Colonic mucosa (tissue), 4 donors: ENCODE results near the gene ARVCF. TPM values are rescaled to one million over a fixed set of nuclear protein-coding genes. Genes with fewer than 3 reads are reported as not detected.

Source experiments
- DNase-seq: peaks from one replicate; pipeline ENCODE4 v3.0.0-alpha.2; 2020
- H3K27ac ChIP-seq: fragments of 200-600 bp; one replicate; pipeline ENCODE4 v1.8.0; 2021
- H3K27me3 ChIP-seq: fragments of 200-600 bp; one replicate; pipeline ENCODE4 v1.8.0; 2021
- H3K36me3 ChIP-seq: fragments of 200-600 bp; one replicate; pipeline ENCODE4 v1.8.0; 2021
- H3K4me1 ChIP-seq: fragments of 200-600 bp; one replicate; pipeline ENCODE4 v1.8.0; 2021; ENCODE audit warnings: mild to moderate bottlenecking
- H3K4me3 ChIP-seq: fragments of 200-600 bp; one replicate; pipeline ENCODE4 v1.8.0; 2021
- H3K9ac ChIP-seq, 2 donors: one replicate each; pipeline ENCODE4 v1.7.0; 2013; ENCODE audit warnings: control low read depth in 2 of 2, low read depth in 2 of 2, low read length in 2 of 2
- H3K9me3 ChIP-seq: fragments of 200-600 bp; one replicate; pipeline ENCODE4 v1.8.0; 2021
- intact Hi-C: fragments of 100-400 bp; cut with DNase I; formaldehyde crosslinking; loops from one replicate; pipeline ENCODE4 v1.14.1; 2022
- total RNA-seq, 2 donors: library from RNA; stranded (reverse); fragmentation: NEBNext Ultra II Directional in 1 of 2; extraction: Animal tissue kit (Norgen Biotek cat#: 25700) in 1 of 2; gene quantifications; one replicate each; pipeline ENCODE4 v1.2.1, GENCODE V29; 2021
- TF ChIP-seq, protein P1 (sequence below): fragments of 200-600 bp; IDR thresholded peaks from one replicate; pipeline ENCODE4 v1.8.0; 2022; ENCODE audit warnings: antibody characterized with exemption, mild to moderate bottlenecking
- donor health status: healthy.
- donor health status: DM: no; HTN: no; CAD: no.
- donor health status: DM: no; HTN: no; CAD: no.

ARVCF gene
- total RNA-seq, 2 donors from 2014 or later: 11.7 to 18.5 TPM

DNA sequence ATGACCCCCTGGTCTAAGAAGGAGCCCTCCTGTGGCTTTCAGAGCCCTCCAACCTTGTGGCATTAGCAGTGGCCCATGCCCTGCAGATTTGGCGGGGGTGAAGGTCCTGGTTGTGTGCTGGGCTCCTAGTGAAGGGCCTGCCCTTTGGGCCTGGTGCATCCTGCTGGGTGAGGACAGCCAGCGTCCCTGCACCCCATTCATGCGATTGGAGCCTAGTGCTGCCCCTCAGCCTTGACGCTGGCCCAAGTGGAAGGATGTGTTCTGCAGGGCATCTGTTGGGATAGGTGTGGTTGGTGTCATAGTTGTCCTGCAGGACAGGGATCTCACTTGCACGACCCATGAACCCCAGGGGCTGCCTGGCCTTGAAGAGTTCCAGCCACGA is 35.3 kb upstream of the ARVCF start:
- Histone ChIP-seq H3K4me3 (no peak overlapping the region), H3K27me3 (no peaks in the 10 kb centered on the region), H3K9ac (peak overlapping the region in 1 of 2 donors; percentile 12), H3K27ac (no peak overlapping the region), H3K36me3 (peaks cover 7% of the 10 kb centered on the region), H3K9me3 (no peaks in the 10 kb centered on the region), H3K4me1 (no peaks in the 10 kb centered on the region)
- intact Hi-C loops: no loop called here
- TF ChIP-seq, protein P1, sequence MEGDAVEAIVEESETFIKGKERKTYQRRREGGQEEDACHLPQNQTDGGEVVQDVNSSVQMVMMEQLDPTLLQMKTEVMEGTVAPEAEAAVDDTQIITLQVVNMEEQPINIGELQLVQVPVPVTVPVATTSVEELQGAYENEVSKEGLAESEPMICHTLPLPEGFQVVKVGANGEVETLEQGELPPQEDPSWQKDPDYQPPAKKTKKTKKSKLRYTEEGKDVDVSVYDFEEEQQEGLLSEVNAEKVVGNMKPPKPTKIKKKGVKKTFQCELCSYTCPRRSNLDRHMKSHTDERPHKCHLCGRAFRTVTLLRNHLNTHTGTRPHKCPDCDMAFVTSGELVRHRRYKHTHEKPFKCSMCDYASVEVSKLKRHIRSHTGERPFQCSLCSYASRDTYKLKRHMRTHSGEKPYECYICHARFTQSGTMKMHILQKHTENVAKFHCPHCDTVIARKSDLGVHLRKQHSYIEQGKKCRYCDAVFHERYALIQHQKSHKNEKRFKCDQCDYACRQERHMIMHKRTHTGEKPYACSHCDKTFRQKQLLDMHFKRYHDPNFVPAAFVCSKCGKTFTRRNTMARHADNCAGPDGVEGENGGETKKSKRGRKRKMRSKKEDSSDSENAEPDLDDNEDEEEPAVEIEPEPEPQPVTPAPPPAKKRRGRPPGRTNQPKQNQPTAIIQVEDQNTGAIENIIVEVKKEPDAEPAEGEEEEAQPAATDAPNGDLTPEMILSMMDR: no peak
- DNase-seq: no peak

DNA sequence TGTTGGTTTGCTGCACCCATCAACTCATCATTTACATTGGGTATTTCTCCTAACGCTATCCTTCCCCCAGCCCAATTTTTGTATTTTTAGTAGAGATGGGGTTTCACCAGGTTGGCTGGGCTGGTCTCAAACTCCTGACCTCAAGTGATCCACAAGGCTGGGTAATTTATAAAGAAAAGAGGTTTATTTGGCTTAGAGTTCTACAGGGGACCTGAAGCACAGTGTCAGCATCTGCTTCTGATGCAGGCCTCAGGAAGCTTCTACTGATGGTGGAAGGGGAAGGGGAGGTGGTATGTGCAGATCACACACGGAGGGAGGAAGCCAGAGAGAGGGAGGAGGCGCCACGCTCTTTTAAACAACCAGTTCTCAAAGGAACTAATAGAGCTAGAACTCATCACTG is 30.1 kb upstream of the ARVCF start:
- H3K27me3 ChIP-seq: no peaks in the 10 kb centered on the region
- no peaks in the 10 kb centered on the region for H3K4me1 ChIP-seq
- no peak overlapping the region for H3K4me3 ChIP-seq
- TF ChIP-seq, protein P1: no peak
- H3K27ac ChIP-seq: no peak overlapping the region
- intact Hi-C loops: no loop called here
- H3K36me3 ChIP-seq: no peaks in the 10 kb centered on the region
- no peak for DNase-seq
- no peaks in the 10 kb centered on the region for H3K9me3 ChIP-seq
- no peak overlapping the region for H3K9ac ChIP-seq

GRCh38 chr22:20044495-20045151 is 28.0 kb upstream of the ARVCF start:
- intact Hi-C loops: no loop called here
- no peak overlapping the region for H3K9ac ChIP-seq
- H3K36me3 ChIP-seq: no peaks in the 10 kb centered on the region
- TF ChIP-seq, protein P1: no peak
- H3K27ac ChIP-seq: no peak overlapping the region
- H3K9me3 ChIP-seq: no peaks in the 10 kb centered on the region
- no peaks in the 10 kb centered on the region for H3K27me3 ChIP-seq
- no peaks in the 10 kb centered on the region for H3K4me1 ChIP-seq
- DNase-seq: no peak
- H3K4me3 ChIP-seq: no peak overlapping the region

DNA sequence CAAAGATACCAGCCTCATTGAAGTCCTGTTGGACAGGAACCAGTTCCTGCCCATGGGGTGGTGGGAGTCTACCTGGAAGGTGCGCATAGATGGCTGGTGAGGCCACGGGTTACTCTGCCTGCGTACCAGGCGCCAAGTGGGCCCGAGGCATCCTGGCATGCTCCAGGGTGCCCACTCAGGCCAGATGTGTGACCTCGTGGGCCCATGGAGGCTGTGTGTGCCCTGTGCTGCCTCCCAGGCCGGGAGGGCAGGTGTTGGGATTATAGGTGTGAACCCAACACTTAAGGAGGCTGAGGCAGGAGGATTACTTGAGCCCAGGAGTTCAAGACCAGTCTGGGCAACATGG is 27.3 kb upstream of the ARVCF start:
- H3K9ac ChIP-seq: no peak overlapping the region
- TF ChIP-seq, protein P1: no peak

DNA sequence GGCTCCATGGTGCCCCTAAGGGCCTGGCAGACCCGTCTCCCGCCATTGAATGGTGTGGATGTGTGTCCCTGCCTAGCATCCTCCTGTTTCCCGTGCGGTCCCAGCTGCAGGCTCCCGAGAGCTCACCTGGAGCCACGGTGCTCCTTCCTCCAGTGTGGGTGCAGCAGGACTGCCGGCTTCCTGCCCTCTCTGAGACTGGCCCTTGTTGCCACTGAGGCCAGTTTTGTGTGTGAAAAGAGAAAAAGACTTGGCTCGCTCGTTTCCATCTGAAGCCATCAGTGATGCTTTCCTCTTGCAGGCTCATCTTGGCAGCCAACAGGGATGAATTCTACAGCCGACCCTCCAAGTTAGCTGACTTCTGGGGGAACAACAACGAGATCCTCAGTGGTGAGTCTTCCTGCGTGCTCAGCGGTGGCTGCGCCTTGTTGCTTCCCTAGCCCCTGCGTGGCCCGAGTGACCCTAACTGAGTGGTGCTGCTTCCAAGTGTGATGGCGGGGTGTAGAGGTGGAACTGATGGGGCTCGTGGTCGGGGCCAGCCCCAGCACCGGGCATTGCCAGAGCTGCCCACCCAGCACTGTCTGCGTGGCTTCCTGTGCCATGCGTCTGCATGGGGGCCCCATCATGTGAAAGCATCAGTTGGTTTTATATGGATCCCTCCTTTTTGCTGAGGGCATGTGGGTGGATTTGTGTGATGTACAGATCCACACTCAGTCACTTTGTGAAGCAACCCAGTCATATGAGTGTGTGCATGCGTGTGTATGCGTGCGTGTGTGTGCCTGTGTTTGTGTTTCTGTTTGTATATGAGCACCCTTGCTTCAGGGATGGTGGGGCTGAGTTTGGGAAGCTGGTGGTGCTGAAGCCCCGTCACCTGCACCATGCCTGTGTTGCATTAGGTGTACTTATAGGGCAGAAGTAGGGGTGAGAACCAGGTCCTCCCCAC is 26.7 kb upstream of the ARVCF start:
- intact Hi-C loops: no loop called here
- no peak overlapping the region for H3K4me3 ChIP-seq
- TF ChIP-seq, protein P1: no peak
- no peak overlapping the region for H3K27ac ChIP-seq
- no peaks in the 10 kb centered on the region for H3K4me1 ChIP-seq
- no peak for DNase-seq
- H3K36me3 ChIP-seq: no peaks in the 10 kb centered on the region
- H3K27me3 ChIP-seq: no peaks in the 10 kb centered on the region
- no peak overlapping the region for H3K9ac ChIP-seq
- no peaks in the 10 kb centered on the region for H3K9me3 ChIP-seq

More for the DNA sequence above, 27.3 kb upstream of the ARVCF start:
- H3K27ac ChIP-seq: no peak overlapping the region
- no peaks in the 10 kb centered on the region for H3K4me1 ChIP-seq
- H3K4me3 ChIP-seq: no peak overlapping the region
- no peak for DNase-seq
- no peaks in the 10 kb centered on the region for H3K36me3 ChIP-seq
- intact Hi-C loops: no loop called here
- no peaks in the 10 kb centered on the region for H3K9me3 ChIP-seq
- no peaks in the 10 kb centered on the region for H3K27me3 ChIP-seq
